ENCODE data around the gene LCMT1. TPM values are rescaled to one million over a fixed set of nuclear protein-coding genes. Genes with fewer than 3 reads are reported as not detected.
A peak's percentile ranks its signal among the peaks of the same experiment; 100 is the strongest.

The LCMT1 gene
- 45.5 and 62.1 TPM in 2 replicates for polyA plus RNA-seq
- polyA minus RNA-seq: 44.6 and 48.4 TPM in 2 replicates

GRCh38 chr16:25111403-25112166 lies at the start of gene LCMT1:
Gene LCMT1 (plus strand): TSS chr16:25111742. CDS start chr16:25111884, 142 bp downstream.
- no peaks in the 10 kb centered on the region for H3K9me2 ChIP-seq (ENCODE audit: insufficient read depth, low read length)

More at GRCh38 chr16:25111403-25112166, at the start of gene LCMT1:
- H3K9me3 ChIP-seq (ENCODE audit: low read length): no peaks in the 10 kb centered on the region
- H3K9ac ChIP-seq (ENCODE audit: low read length): peak within 1 kb of the TSS; percentile 82
- H3K27me3 ChIP-seq (ENCODE audit: insufficient read depth, low read depth, low read length): no peaks in the 10 kb centered on the region
- H4K20me1 ChIP-seq (ENCODE audit: insufficient read depth): no peaks in the 10 kb centered on the region
- TF ChIP-seq EP300 (conservative IDR thresholded peaks at IDR 0.05; ENCODE audit: poor library complexity, severe bottlenecking) (peak; percentile 21), RAD21 (conservative IDR thresholded peaks at IDR 0.05) (no peak), POLR2AphosphoS5 (IDR thresholded peaks at IDR 0.05) (peak; percentile 94), SMC3 (conservative IDR thresholded peaks at IDR 0.05; ENCODE audit: poor library complexity) (peak; percentile 50), MXI1 (conservative IDR thresholded peaks at IDR 0.05; ENCODE audit: poor library complexity, severe bottlenecking) (peak; percentile 95), EZH2 (IDR thresholded peaks at IDR 0.05; ENCODE audit: borderline replicate concordance, insufficient read depth, low read length, poor library complexity, severe bottlenecking) (no peak), REST (IDR thresholded peaks at IDR 0.05; ENCODE audit: borderline replicate concordance) (peak; percentile 69), TAF1 (IDR thresholded peaks at IDR 0.05; ENCODE audit: low read depth) (peak; percentile 41), CTCF (IDR thresholded peaks at IDR 0.05; ENCODE audit: poor library complexity, severe bottlenecking) (peak; percentile 34)
- H3K4me3 ChIP-seq (ENCODE audit: low read length): peak within 1 kb of the TSS; percentile 90
- no peaks in the 10 kb centered on the region for H3K36me3 ChIP-seq (ENCODE audit: insufficient read depth, low read length)
- peak within 1 kb of the TSS; percentile 52 for H2AFZ ChIP-seq (ENCODE audit: low read depth, low read length)
- no peaks in the 10 kb centered on the region for H3F3A ChIP-seq (ENCODE audit: insufficient read depth, low read length, poor library complexity, severe bottlenecking)
- H3K4me2 ChIP-seq (ENCODE audit: low read length): peak within 1 kb of the TSS; percentile 92
- peaks cover 38% of the 10 kb centered on the region for H3K79me2 ChIP-seq (replicated peaks; ENCODE audit: insufficient read depth, low read length)
- peak within 1 kb of the TSS; percentile 79 for H3K27ac ChIP-seq (ENCODE audit: low read length)

All from neural cell (in vitro differentiated cells).